Measurements from ENCODE around the gene RAB3IP.

RAB3IP gene

GRCh38 chr12:69833696-69834095 is 95.0 kb downstream of the RAB3IP start:
- no peak for TF ChIP-seq CTCF (IDR thresholded peaks at IDR 0.05; ENCODE audit: borderline replicate concordance, control extremely low read depth, extremely low read depth, insufficient read depth, missing control alignments)
- in situ Hi-C loops (cut with MboI; ENCODE audit: low sequenced_read_pairs, unreplicated experiment), result no loop called here
- DNase-seq (ENCODE audit: low spot score), result no peak

- DNase-seq (ENCODE audit: low spot score), result no peak
- TF ChIP-seq CTCF (IDR thresholded peaks at IDR 0.05; ENCODE audit: borderline replicate concordance, control extremely low read depth, extremely low read depth, insufficient read depth, missing control alignments), result no peak
- in situ Hi-C loops (cut with MboI; ENCODE audit: low sequenced_read_pairs, unreplicated experiment), result no loop called here
These were observed 95.5 kb downstream of the RAB3IP start for GRCh38 chr12:69834147-69834546.

GRCh38 chr12:69834576-69834975 is 95.9 kb downstream of the RAB3IP start:
- no peak for TF ChIP-seq CTCF (IDR thresholded peaks at IDR 0.05; ENCODE audit: borderline replicate concordance, control extremely low read depth, extremely low read depth, insufficient read depth, missing control alignments)
- in situ Hi-C loops (cut with MboI; ENCODE audit: low sequenced_read_pairs, unreplicated experiment), result no loop called here
- DNase-seq (ENCODE audit: low spot score), result no peak

- in situ Hi-C loops (cut with MboI; ENCODE audit: low sequenced_read_pairs, unreplicated experiment), result no loop called here
- no peak for TF ChIP-seq CTCF (IDR thresholded peaks at IDR 0.05; ENCODE audit: borderline replicate concordance, control extremely low read depth, extremely low read depth, insufficient read depth, missing control alignments)
- DNase-seq (ENCODE audit: low spot score), result no peak
These were observed 96.4 kb downstream of the RAB3IP start for GRCh38 chr12:69835081-69835480.

- in situ Hi-C loops (cut with MboI; ENCODE audit: low sequenced_read_pairs, unreplicated experiment), result no loop called here
- no peak for TF ChIP-seq CTCF (IDR thresholded peaks at IDR 0.05; ENCODE audit: borderline replicate concordance, control extremely low read depth, extremely low read depth, insufficient read depth, missing control alignments)
- DNase-seq (ENCODE audit: low spot score), result no peak
These were observed 97.4 kb downstream of the RAB3IP start for GRCh38 chr12:69836015-69836414.

- TF ChIP-seq CTCF (IDR thresholded peaks at IDR 0.05; ENCODE audit: borderline replicate concordance, control extremely low read depth, extremely low read depth, insufficient read depth, missing control alignments), result no peak
- in situ Hi-C loops (cut with MboI; ENCODE audit: low sequenced_read_pairs, unreplicated experiment), result no loop called here
- DNase-seq (ENCODE audit: low spot score), result no peak
These were observed 98.5 kb downstream of the RAB3IP start for GRCh38 chr12:69837191-69837590.
